Activated CD8-positive, alpha-beta memory T cell treated with anti-CD3 and anti-CD28 coated beads for 1 hour (primary cell): ENCODE results near the gene NANOS3.

Experiments used
- DNase-seq, 2 donors: peaks; one replicate each; pipeline ENCODE4 v3.0.0-alpha.2; 2020; ENCODE audit warnings: low read depth in 1 of 2; ENCODE audit errors: extremely low read depth in 1 of 2

The NANOS3 gene

DNA sequence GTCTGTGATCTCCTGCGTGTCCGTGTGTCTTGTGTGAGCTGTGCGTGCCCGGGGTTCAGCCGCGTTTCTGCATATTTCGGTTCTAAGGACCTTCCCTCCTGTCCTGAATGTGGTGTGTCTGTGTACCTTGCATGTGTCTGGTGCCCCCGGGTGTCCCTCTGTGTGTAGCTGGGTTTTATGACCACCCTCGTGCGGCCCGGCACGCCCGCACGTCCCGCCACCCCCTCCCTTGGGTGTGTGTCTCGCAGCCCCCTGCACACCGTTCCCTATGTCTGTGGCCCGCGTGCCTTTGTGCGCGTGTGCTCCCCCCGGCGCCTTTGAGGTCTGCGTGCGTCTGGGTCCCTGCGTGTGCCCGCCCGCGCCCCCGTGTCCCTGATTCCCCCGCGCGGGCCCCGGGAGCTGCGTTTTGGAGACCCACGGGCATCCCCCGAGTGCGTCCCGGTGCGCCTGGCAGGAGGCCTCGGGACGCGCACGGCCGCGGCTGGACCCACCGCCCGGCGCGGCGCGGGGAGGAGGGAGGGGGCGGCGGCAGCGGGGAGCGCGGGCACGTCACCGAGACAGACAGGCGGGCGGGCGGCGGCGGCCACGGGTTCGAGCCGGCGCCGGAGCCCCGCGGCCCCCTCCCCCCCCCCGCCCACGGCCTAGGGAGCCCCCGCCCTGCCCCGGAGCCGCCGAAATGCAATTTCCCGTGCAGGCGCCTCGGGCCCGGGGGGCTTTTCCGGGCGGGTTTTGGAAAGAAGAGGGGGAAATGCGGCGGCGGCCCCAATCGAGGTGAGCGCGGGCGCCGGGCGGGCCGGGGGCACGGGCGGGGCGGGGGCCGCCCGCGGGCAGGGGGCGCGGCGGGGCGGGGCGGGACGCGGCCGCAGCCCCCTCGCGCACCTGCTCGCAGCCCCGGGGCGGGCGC lies 12.0 kb upstream of the NANOS3 start:
- no peak for DNase-seq

DNA sequence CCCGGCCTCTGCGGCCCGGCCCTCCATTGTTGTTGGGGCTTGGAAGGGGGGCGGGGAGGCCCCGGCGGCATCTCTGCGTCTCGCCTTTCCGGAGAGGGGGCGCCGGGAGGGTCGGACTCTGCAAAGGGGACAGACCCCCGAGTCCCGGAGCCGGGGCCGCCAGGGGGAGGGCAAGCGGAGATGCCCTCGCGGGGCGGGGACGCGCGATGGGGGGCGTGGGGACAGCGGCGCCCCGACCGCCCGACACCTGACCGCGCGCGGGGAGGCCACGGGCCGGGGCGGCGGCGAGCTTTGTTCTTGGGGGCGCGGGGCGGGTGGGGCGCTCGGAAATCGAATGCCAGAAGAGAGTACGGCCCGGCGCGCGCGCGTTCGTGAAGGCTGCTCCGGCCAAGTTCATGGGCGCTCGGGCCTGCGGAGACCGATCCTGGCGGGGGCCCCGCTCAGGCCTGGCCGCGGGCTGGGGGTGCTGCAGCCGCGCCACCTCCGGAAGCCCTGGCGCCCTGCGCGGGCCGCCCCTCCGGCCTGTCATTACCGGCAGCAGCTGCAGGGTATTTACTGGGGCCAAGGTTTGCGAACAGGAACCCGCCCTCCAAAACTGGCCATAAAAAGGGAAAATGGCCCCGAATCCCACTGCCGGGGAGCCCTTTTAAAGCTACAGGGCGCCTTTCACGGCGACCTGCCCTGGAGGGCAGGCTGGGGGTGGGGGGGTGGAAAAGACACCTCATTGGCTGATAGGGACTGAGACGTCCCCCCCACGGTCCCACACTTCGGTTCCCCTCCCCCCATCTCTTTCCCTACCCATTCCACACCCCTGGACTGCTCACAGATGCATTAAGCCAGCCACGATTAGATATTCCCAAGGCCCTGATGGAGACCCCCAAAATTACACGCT lies 11.1 kb upstream of the NANOS3 start:
- DNase-seq, result no peak

DNA sequence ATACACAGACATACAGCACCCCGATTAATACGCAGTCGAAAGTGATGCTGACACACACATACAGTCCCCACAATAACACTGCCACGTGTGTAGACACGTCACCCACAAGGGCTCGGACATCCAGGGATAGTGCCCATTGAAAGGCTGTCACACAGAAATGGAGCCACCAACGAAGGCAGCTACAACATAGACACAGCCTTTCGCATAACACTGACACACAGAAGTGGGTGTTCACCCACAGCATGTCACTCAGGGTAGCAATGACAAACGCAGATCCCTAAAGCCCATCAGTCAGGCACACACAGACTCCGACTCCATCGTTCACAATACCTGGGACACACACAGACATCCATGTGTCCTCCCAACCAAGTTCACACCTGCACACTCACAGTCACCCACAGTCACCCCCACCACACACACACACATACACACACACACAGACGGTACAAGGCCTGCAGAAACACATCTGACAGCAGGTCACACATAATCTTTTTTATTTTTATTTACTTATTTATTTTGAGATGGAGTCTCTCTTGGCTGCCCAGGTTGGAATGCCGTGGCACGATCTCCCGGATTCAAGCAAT lies 10.4 kb upstream of the NANOS3 start:
- DNase-seq, result no peak

DNA sequence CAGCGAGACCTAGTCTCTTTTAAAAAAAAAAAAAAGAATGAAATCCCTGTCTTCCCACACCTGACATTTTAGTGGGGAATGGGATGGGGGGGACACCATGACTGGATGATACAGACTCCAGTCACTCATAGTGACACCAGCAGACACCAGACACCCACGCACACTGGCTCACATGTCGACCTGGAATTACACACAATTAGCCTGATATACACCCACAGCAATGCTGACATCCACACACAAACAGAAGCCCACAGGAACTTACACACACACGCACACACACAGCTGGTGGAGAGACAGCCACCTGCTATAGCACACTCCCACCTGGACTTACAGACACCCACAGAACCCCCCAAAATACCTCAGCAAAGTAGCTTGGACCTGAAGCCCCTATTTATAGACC lies 8.3 kb upstream of the NANOS3 start:
- no peak for DNase-seq

DNA sequence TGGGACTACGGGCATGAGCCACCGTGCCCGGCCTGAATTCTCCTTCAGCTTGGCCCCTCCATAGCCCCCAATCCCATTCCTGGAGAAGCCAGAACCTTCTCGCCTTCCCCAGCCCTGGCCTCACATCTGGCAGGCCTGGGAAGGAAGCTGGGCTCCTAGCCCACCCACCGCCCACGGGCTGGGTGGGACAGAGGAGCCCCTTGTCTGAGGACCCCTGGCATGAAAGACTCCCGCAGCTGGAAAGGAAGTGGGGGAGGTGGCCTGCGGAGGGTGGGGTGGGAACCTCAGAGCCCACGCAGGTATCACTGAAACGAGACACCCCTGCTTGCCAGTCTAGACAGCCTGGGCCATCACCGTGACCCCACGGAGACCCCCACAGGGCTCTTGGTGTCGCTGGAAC lies 7.7 kb upstream of the NANOS3 start:
- no peak for DNase-seq

DNA sequence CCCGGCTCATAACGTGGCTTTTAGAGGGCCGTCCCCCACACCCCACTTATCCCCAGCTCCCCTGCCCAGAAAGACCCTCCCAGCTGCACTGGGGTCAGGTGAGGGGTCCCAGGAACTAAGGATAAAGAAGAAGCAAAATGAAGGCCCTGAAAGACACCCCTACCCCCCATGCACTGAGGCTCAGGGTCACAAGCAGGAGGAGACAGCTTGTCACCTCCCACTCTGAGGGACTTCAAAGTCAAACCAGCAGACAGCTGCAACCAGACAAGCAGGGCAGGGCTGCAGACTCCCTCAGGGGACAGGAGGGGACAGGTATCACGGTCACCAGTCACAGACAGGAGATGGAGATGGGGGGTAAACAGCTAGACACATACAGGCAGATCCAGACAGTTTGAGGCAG lies 6.1 kb upstream of the NANOS3 start:
- no peak for DNase-seq

DNA sequence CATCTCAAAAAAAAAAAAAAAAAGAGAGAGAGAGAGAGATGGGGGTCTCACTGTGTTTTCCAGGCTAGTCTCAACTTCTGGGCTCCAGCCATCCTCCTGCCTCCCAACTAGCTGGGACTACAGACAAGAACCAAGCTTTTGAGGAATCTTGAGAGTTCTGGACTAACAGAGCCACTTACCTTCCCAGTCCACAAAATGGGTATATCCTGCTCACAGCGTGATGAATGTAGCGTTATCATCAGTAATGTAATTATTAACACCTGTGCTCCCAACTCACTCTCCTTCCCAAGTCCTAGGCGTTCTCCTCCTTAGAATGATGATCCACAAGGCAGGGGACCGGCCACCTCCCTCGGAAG lies 4.6 kb upstream of the NANOS3 start:
- no peak for DNase-seq

DNA sequence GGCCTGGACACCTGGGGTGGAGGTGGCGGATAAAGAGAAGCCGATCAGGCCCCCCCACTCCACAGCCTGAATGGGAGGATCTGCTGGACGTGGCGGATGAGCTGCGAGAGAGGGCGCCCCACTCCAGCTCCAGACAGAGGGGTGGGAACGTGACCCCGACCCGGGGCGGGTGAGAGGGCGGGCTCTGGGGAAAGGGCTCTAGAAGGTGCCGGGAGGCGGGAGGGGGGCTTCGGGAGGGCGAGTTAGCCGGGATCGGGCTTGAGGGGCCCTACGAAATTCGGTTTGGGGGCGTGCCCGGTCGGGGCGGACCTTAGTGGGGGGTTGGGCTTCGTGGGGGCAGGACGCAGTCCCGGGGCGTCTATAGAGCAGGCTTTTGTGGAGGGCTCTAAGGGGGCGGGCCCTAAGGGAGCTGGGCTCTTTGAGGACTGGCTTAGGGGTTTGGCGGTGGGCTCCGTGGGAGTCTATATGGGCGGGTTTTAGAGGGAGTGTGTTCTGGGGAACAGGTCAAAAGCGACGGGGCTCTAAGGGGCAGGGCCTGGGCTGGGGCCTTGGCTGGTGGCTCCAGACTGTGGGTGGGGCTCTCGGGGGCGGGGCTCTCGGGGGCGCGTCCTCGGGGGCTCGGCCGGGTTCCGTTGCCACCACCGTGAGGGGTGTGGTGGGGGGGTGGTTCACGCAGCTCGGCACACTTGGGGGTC lies 4.1 kb upstream of the NANOS3 start:
- no peak for DNase-seq

DNA sequence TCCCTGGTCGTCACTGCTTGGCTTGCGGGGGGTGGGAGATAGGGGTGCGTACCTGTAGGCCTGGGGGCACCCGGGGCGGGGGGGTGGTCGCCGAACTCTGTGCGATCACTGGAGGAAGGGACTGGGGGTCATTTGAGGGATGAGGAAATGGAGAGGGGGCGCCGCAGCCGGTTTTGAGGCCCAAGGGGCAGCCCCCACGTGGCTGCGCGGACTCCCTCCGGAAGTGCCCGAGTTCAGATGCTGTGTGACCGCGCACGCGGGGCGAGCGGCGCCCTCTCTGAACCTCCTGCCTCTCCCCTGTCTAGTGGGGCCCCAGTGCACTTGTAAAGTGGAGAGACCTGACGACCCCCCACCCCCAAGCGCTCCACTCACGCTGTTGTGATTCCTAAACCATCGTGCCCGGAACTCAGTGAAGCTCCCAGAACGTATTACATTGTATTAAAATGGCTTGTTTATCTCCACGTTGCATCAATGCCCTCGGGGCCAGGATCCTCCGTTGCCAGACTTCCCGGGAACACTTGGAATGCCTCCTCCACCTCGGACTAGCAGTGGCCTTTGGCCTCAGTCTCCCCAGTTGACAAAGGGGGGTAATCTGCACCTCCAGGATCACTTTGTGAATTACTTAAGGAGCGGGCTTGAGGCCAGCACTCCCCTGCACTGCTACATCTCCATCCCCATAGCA lies 3.0 kb upstream of the NANOS3 start:
- DNase-seq, result no peak

DNA sequence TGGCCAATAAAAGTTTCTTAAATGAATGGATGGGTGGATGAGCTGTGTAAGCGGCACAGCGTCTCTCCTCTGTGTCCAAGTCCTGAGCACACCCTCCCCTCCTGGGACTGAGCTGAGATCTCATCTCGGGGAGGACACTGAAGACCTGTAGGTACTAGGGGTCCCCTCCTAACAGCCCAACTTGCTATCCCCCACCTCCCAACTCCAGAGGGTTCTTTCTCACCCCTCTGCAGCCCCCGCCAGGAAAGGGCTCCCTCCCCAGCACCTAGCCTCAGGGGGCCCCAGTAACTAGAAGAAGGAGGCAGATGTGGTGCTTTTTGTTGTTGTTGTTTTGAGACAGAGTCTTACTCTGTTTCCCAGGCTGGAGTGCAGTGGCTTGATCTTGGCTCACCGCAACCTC lies 1.1 kb upstream of the NANOS3 start:
- no peak for DNase-seq

DNA sequence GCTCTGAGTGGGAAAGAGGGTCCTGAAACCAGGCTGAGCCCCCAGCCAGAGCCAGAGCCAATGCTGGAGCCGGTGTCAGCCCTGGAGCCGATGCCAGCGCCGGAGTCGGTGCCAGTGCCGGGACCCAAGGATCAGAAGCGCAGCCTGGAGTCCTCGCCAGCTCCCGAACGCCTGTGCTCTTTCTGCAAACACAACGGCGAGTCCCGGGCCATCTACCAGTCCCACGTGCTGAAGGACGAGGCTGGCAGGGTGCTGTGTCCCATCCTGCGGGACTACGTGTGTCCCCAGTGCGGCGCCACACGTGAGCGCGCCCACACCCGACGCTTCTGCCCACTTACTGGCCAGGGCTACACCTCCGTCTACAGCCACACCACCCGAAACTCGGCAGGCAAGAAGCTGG lies 369 bp downstream of the NANOS3 start:
- no peak for DNase-seq

DNA sequence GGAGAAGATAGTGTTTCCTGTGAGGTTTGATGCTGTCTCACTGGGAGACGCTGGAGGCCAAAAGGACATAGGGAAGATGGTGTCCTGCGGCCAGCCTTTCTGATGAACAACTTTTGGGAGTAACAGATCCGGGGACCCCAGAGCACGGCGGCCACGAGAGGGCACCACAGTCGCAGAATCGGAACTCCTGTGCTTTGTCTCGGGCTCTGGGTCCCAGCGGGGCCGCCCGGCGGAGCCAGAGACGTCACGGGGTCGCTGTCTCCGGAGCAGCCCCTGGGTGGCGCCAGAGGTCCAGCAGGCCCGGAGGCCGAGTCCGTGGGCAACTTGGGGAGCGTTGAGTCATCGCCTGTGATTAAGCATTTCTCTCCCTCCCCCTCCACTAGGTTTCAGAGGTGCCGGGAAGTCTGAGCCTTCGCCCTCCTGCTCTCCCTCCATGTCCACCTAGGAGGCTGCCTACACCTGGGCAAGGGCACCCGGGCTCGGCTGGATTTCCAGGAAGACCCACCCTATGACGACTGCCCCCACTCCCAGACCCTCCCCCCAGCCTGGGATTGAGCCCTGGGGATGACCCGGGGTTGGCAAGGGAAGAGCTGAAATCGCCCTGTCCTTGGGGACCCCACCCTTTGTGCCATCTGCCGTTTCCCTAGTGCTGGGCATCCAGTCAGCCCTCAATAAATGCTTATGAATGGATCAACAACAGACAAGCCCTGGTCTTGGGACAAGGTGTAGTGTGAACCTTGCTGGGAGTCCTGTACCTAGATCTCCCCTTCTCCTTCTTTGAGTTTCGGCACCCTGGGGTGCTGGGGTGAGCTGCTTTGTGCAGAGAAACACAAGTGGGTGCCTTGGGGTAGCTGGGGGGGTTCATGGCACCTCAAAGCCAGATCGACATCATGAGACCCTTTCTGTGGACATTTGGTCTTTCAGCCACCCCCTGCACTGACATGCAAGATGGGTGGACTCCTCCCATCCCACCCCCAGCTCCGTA lies 3.4 kb downstream of the NANOS3 start:
- peak; percentile 96 to 98 for DNase-seq

DNA sequence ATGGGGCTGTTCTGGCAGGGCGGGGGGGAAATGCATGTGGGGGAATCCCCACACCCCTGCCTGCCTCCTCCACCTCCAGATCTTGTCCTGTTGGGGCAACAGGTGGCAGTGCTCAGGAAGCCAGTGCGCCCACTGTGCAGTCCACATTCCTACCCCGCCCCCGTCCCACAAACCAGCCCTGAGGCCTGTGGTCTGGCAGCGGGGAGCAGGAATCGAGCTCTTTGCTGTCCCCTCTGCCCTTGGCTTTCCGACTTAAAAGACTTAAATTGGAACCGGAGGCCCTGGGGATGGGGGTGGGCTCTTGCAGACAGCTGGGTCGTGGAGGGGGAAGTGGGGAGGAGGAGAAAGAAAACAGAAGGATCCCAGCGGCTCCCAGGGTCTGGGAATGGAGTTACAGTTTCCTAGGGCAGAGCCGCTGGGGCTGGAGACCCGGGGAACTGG lies 4.3 kb downstream of the NANOS3 start:
- DNase-seq, result no peak

DNA sequence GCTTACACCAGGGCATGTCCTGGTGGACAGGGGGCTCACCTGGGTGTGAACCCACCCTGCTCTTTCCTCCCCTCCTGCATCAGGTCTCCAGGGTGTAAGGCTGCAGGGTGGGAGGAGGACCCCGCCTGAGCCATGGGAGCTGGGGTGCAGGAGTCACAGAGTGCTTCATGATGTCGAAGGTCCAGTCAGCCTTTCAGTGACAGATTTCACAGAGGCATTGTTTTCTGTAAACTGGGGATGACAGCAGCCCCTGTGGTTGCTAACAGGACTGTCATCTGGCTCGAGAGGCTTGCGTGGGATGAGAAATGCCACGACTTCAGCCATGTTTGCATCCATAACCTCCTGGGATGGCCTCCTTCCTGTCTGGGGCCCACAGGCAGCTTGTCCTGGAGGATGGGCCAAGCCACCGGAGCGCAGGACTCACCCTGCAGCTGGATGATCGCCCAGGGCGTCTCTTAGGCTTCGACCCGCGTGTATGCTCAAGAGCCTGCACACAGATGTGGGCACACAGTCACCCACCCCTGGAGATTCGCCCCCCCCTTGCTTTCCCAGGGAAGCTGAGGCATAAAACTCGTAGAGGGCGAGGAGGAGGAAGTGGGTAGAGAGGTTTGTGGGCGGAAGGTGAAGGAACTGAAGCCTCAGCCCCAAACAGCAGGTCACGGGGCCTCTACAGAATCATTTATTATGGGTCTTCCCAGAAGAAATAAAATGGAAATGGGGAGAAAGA lies 4.9 kb downstream of the NANOS3 start:
- DNase-seq, result no peak

DNA sequence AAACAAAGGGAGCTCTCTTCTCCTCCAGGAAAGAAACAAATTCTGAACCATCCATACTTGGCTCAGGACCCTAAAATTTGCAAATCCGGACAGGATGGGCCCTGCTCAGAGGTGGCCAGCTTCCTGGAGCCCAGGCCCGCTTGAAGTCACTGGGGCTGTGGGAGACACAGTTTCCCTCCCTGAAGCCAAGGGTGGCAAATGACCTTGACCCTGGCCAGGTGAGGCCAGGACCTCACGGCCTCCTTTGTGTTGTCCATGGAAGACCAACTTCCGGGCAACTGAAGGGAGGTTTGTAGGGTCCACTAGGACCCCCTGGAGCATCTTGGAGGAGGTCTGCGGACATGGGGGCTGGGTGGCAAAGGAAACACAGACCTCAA lies 5.5 kb downstream of the NANOS3 start:
- DNase-seq, result no peak

DNA sequence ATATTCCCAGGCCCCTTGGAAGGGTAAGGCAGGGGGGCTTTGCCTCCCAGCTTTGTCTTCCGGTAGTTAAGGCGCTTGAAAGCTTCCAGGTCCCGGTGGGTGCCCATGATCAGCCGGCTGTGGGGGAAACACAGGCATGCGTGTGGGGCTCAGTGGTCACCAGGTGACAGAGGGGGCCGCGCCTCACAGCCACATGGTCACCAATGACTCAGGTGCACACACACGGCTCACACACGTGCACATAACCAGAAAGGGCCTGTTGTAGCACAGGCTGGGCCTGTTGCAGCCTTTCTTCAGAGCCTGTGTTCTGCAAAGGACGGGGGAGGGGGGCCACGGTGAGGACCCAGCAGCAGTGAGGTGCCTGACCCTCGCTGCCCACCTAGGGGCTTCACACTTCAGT lies 5.9 kb downstream of the NANOS3 start:
- no peak for DNase-seq

DNA sequence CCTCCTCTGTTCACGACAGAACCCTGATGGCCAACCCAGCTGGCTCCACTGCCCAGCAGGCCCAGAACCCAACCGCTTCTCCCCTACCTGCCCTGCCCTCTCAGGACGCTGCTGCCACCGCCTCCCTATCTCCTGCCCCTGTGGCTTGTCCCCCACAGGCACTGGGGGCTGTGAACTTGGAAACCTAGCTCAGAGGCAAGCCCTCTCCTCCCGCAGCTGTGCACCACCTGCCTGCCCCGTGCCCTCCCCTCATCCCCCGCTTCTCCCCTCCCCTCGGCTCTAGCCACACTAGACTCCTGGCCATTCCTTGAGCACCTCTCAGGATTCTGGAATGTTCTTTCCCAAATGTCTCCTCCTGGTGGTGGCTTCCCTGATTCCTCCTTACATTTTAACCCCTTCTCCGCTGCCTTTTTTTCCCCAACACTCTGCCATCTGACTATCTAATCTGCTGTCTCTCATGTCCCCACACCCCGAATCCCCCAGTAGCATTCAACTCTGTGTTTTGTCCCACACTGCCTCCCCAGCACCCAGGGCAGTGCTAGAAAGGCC lies 6.7 kb downstream of the NANOS3 start:
- no peak for DNase-seq
